Activated B cell treated with CpG ODN at 0.5 μM for 24 hours (primary cell): Measurements from ENCODE around the gene SLF2. TPM values are rescaled to one million over a fixed set of nuclear protein-coding genes. Genes with fewer than 3 reads are reported as not detected.

ENCODE experiments used
- ATAC-seq: fragments of 200-7000 bp; cut with Tn5 transposase; one replicate; pipeline ENCODE4 v1.10.0; 2021; ENCODE audit warnings: low read depth, mild to moderate bottlenecking, moderate library complexity
- CTCF ChIA-PET: fragments of 350-600 bp; sonication (Branson Sonifier 250); formaldehyde crosslinking; loops from one replicate; lab custom pipeline; 2021; ENCODE audit warnings: antibody characterized with exemption; lab: Charles Lee
- POLR2A ChIA-PET: fragments of 350-600 bp; sonication (Branson Sonifier 250); formaldehyde crosslinking; loops from one replicate; lab custom pipeline; 2021; ENCODE audit warnings: antibody characterized with exemption; lab: Charles Lee
- DNase-seq: peaks from one replicate; pipeline ENCODE4 v3.0.0; 2022
- H3K27ac Mint-ChIP-seq: one replicate; pipeline ENCODE4 v1.8.0; 2020; ENCODE audit warnings: mixed read lengths
- H3K27me3 Mint-ChIP-seq: one replicate; pipeline ENCODE4 v1.8.0; 2021; ENCODE audit warnings: mixed read lengths
- H3K36me3 Mint-ChIP-seq: one replicate; pipeline ENCODE4 v1.8.0; 2021; ENCODE audit warnings: low read depth, mixed read lengths
- H3K4me1 Mint-ChIP-seq: one replicate; pipeline ENCODE4 v1.8.0; 2021; ENCODE audit warnings: mixed read lengths
- H3K4me3 Mint-ChIP-seq: one replicate; pipeline ENCODE4 v1.8.0; 2020; ENCODE audit warnings: mild to moderate bottlenecking, mixed read lengths
- H3K9me3 Mint-ChIP-seq: one replicate; pipeline ENCODE4 v1.8.0; 2020; ENCODE audit warnings: mixed read lengths
- CTCF ChIP-seq: fragments of 200-600 bp; IDR thresholded peaks from one replicate; pipeline ENCODE4 v1.8.0; 2022; ENCODE audit warnings: antibody characterized with exemption, mild to moderate bottlenecking
- intact Hi-C: fragments of 100-400 bp; cut with micrococcal nuclease; formaldehyde crosslinking; loops from one replicate; pipeline ENCODE4 v1.15.1; 2024
- total RNA-seq: library from RNA; stranded (reverse); gene quantifications from 2 replicates; pipeline ENCODE4 v1.2.3, GENCODE V29; 2022

The SLF2 gene
- total RNA-seq, 1 donor from 2014 or later: 35.5 TPM

GRCh38 chr10:100977436-100977835 lies 64.7 kb downstream of the SLF2 start:
- no peaks in the 10 kb centered on the region for H3K27me3 Mint-ChIP-seq
- peaks cover 33% of the 10 kb centered on the region for H3K36me3 Mint-ChIP-seq
- H3K9me3 Mint-ChIP-seq: no peaks in the 10 kb centered on the region
- ATAC-seq (no peak), DNase-seq (no peak)
- ChIA-PET CTCF (no interaction called here), POLR2A (no interaction called here)
- no peak overlapping the region for H3K4me3 Mint-ChIP-seq
- intact Hi-C loops: no loop called here
- H3K27ac Mint-ChIP-seq: no peak overlapping the region
- no peak for TF ChIP-seq CTCF
- no peaks in the 10 kb centered on the region for H3K4me1 Mint-ChIP-seq

DNA sequence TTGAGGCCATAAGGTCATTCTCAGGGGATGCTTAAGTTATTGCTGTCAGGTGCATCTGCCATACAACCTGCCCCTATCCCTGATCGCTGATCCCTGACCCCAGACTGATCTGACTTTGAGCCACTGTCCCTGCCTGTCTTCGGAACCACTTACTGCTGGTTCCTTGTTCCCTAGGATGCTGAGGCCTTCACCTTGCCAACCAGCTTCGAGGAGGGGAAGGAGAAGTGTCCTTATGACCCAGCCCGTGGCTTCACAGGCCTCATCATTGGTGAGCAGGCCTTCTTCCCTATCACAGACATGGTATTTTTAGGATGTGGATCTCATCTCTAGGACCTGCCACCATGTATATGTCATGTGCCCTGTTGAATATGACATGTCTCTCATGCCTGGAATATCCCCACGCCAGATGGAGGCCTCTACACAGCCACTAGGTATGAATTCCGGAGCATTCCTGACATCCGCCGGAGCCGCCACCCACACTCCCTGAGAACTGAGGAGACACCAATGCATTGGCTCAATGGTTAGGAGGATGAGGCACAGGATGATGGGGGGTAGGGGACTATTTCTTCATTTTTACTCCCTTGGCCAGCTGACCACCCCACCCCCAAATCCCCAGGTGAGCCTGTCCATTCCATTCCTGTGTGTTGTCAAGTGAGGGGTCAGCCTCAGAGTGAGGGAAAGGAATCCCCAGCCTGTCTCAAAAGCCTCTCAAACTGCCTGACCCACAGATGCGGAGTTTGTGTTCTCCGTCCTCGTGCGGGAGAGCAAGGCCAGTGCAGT lies 65.5 kb downstream of the SLF2 start:
- Mint-ChIP-seq H3K27ac (no peak overlapping the region), H3K36me3 (peaks cover 38% of the 10 kb centered on the region), H3K27me3 (no peaks in the 10 kb centered on the region), H3K4me3 (no peak overlapping the region), H3K4me1 (no peaks in the 10 kb centered on the region), H3K9me3 (no peaks in the 10 kb centered on the region)
- intact Hi-C loops: no loop called here
- ChIA-PET POLR2A (no interaction called here), CTCF (no interaction called here)
- DNase-seq (no peak), ATAC-seq (no peak)
- no peak for TF ChIP-seq CTCF

- H3K4me3 Mint-ChIP-seq: no peak overlapping the region
- intact Hi-C loops: no loop called here
- H3K4me1 Mint-ChIP-seq: no peaks in the 10 kb centered on the region
- DNase-seq (no peak), ATAC-seq (no peak)
- H3K27me3 Mint-ChIP-seq: no peaks in the 10 kb centered on the region
- H3K36me3 Mint-ChIP-seq: peaks cover 41% of the 10 kb centered on the region
- POLR2A ChIA-PET: no interaction called here
- H3K9me3 Mint-ChIP-seq: no peaks in the 10 kb centered on the region
- CTCF ChIA-PET: no interaction called here
- no peak for TF ChIP-seq CTCF
- H3K27ac Mint-ChIP-seq: no peak overlapping the region
Measured at GRCh38 chr10:100978901-100979195, 66.1 kb downstream of the SLF2 start.

- DNase-seq: no peak
- Mint-ChIP-seq H3K36me3 (peaks cover 47% of the 10 kb centered on the region), H3K4me3 (no peak overlapping the region), H3K9me3 (no peaks in the 10 kb centered on the region), H3K4me1 (no peaks in the 10 kb centered on the region), H3K27me3 (no peaks in the 10 kb centered on the region), H3K27ac (no peak overlapping the region)
- intact Hi-C loops: no loop called here
- no peak for ATAC-seq
- ChIA-PET CTCF (no interaction called here), POLR2A (no interaction called here)
- TF ChIP-seq CTCF: no peak
Measured at GRCh38 chr10:100979791-100980272, 67.1 kb downstream of the SLF2 start.

DNA sequence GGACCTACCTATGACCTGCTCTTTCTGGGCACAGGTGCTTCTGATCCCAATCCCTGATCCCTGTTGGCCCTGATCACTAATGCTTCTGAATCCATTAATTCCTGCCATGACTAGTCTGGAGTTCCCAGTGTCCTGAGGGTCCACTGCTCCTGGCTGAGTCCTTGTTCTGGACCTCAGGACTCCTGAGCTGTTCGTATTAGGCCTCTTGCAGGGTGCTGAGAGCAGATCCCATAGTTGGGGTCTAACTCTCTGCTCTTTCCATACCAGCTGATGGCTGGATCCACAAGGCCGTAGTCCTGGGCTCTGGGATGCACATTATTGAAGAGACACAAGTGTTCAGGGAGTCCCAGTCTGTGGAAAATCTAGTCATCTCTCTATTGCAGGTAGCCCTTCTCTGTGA lies 67.5 kb downstream of the SLF2 start:
- ATAC-seq (no peak), DNase-seq (no peak)
- Mint-ChIP-seq H3K4me3 (no peak overlapping the region), H3K36me3 (peaks cover 47% of the 10 kb centered on the region), H3K27me3 (no peaks in the 10 kb centered on the region), H3K9me3 (no peaks in the 10 kb centered on the region), H3K4me1 (peaks cover under 1% of the 10 kb centered on the region), H3K27ac (no peak overlapping the region)
- intact Hi-C loops: no loop called here
- ChIA-PET POLR2A (no interaction called here), CTCF (no interaction called here)
- no peak for TF ChIP-seq CTCF
